22Rv1 (cell line): Measurements from ENCODE around the gene N4BP2.

Source experiments
- ZFX ChIP-seq: fragments of 450-650 bp; IDR thresholded peaks from 2 replicates; pipeline ENCODE4 v1.6.1; 2017; ENCODE audit warnings: antibody characterized with exemption, borderline replicate concordance
- TF ChIP-seq, protein P1 (sequence below): fragments of 450-650 bp; IDR thresholded peaks from 2 replicates; pipeline ENCODE4 v1.5.1; 2017; ENCODE audit warnings: mild to moderate bottlenecking

DNA sequence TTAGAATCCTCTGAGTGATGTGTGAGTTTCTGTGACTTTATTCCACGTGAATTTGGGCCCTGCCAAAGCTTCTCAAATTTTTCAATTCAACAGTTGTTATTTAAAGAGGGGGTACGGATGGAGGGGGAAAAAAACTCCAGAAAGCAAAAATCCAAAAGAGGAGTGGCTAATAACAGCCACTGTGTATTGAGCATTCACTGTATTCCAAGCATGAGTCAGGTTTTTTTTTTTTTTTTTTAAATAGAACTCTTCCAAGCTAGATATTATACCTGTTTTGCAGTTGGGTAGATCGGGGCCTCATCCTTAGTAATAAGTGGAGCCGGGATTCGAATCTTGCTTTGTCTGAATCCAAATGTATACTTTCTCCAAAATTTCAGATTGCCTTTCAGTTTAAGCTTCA, 133.8 kb downstream of the N4BP2 start:
- TF ChIP-seq, protein P1, sequence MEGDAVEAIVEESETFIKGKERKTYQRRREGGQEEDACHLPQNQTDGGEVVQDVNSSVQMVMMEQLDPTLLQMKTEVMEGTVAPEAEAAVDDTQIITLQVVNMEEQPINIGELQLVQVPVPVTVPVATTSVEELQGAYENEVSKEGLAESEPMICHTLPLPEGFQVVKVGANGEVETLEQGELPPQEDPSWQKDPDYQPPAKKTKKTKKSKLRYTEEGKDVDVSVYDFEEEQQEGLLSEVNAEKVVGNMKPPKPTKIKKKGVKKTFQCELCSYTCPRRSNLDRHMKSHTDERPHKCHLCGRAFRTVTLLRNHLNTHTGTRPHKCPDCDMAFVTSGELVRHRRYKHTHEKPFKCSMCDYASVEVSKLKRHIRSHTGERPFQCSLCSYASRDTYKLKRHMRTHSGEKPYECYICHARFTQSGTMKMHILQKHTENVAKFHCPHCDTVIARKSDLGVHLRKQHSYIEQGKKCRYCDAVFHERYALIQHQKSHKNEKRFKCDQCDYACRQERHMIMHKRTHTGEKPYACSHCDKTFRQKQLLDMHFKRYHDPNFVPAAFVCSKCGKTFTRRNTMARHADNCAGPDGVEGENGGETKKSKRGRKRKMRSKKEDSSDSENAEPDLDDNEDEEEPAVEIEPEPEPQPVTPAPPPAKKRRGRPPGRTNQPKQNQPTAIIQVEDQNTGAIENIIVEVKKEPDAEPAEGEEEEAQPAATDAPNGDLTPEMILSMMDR: no peak
- TF ChIP-seq ZFX: no peak
